Calu3 (cell line): ENCODE results near the gene C16orf89. TPM values are rescaled to one million over a fixed set of nuclear protein-coding genes. Genes with fewer than 3 reads are reported as not detected.
A peak's percentile ranks its signal among the peaks of the same experiment; 100 is the strongest.

Source experiments
- BruUV-seq: library from RNA; stranded (reverse); fragments of 400-500 nt; replicated peaks from 2 replicates; lab custom pipeline; 2021; lab: Mats Ljungman, UMichigan
- CTCF ChIA-PET: fragments of 300-600 bp; sonication (Branson Sonifier 250); formaldehyde crosslinking; loops from one replicate; lab custom pipeline; 2022; ENCODE audit warnings: antibody characterized with exemption; lab: Charles Lee
- DNase-seq: peaks from one replicate; pipeline ENCODE4 v3.0.0; 2022
- H3K27ac Mint-ChIP-seq: one replicate; pipeline ENCODE4 v1.8.0; 2022; ENCODE audit warnings: mixed read lengths; ENCODE audit not compliant: unreplicated experiment
- H3K27me3 Mint-ChIP-seq: one replicate; pipeline ENCODE4 v1.8.0; 2022; ENCODE audit warnings: mixed read lengths; ENCODE audit not compliant: unreplicated experiment
- H3K36me3 Mint-ChIP-seq: one replicate; pipeline ENCODE4 v1.8.0; 2022; ENCODE audit warnings: mild to moderate bottlenecking, moderate library complexity, mixed read lengths; ENCODE audit not compliant: insufficient read depth, unreplicated experiment
- H3K4me1 Mint-ChIP-seq: one replicate; pipeline ENCODE4 v1.8.0; 2022; ENCODE audit warnings: mild to moderate bottlenecking, low read depth, mixed read lengths; ENCODE audit not compliant: unreplicated experiment
- H3K4me3 Mint-ChIP-seq: one replicate; pipeline ENCODE4 v1.8.0; 2022; ENCODE audit warnings: mild to moderate bottlenecking, low read depth, moderate library complexity, mixed read lengths; ENCODE audit not compliant: unreplicated experiment
- H3K9me3 Mint-ChIP-seq: one replicate; pipeline ENCODE4 v1.8.0; 2022; ENCODE audit warnings: low read depth, mixed read lengths; ENCODE audit not compliant: unreplicated experiment
- CTCF ChIP-seq: fragments of 200-600 bp; IDR thresholded peaks from one replicate; pipeline ENCODE4 v1.8.0; 2022; ENCODE audit warnings: antibody characterized with exemption; ENCODE audit not compliant: unreplicated experiment
- intact Hi-C: fragments of 100-400 bp; cut with micrococcal nuclease; formaldehyde crosslinking; loops from one replicate; pipeline ENCODE4 v1.10.0; 2022; ENCODE audit not compliant: unreplicated experiment
- total RNA-seq: library from RNA; stranded (reverse); gene quantifications from 2 replicates; pipeline ENCODE4 v1.2.3, GENCODE V29; 2022

C16orf89 gene
- total RNA-seq, 1 experiment from 2014 or later, result not detected

GRCh38 chr16:5035909-5036227 lies 29.9 kb downstream of the C16orf89 start:
- no peak for DNase-seq
- Mint-ChIP-seq H3K27me3 (peaks cover 61% of the 10 kb centered on the region), H3K27ac (no peak overlapping the region), H3K4me1 (peaks cover 25% of the 10 kb centered on the region), H3K4me3 (no peak overlapping the region), H3K9me3 (no peaks in the 10 kb centered on the region), H3K36me3 (peaks cover 21% of the 10 kb centered on the region)
- CTCF ChIA-PET, result no interaction called here
- no peak for TF ChIP-seq CTCF
- BruUV-seq, result no TSS peak
- intact Hi-C loops, result no loop called here

GRCh38 chr16:5034167-5034523 lies 31.6 kb downstream of the C16orf89 start:
- H3K27me3 Mint-ChIP-seq, result peaks cover 44% of the 10 kb centered on the region
- no peaks in the 10 kb centered on the region for H3K9me3 Mint-ChIP-seq
- peaks cover 25% of the 10 kb centered on the region for H3K4me1 Mint-ChIP-seq
- DNase-seq, result no peak
- intact Hi-C loops, result no loop called here
- no TSS peak for BruUV-seq
- H3K36me3 Mint-ChIP-seq, result peaks cover 21% of the 10 kb centered on the region
- H3K4me3 Mint-ChIP-seq, result peak overlapping the region; percentile 76
- no peak for TF ChIP-seq CTCF
- CTCF ChIA-PET, result no interaction called here
- peak overlapping the region; percentile 56 for H3K27ac Mint-ChIP-seq

- Mint-ChIP-seq H3K27me3 (peaks cover 38% of the 10 kb centered on the region), H3K9me3 (no peaks in the 10 kb centered on the region), H3K36me3 (peaks cover 21% of the 10 kb centered on the region), H3K4me3 (peak within 1 kb of the TSS; percentile 76), H3K4me1 (peaks cover 25% of the 10 kb centered on the region), H3K27ac (peak within 1 kb of the TSS; percentile 56)
- no TSS peak for BruUV-seq
- peak; percentile 92 for DNase-seq
- CTCF ChIA-PET, result no interaction called here
- no peak for TF ChIP-seq CTCF
- intact Hi-C loops, result loop anchor here (2.0 kb wide), 1 partner anchor 75 kb away; the partner anchor contains the start of gene SEC14L5
These were observed 32.2 kb downstream of the C16orf89 start, which contains the start of gene NAGPA for GRCh38 chr16:5033256-5034166. NAGPA (minus strand) TSS chr16:5033935; CDS start chr16:5033914, 21 bp downstream.

- no peak for DNase-seq
- Mint-ChIP-seq H3K36me3 (peaks cover 21% of the 10 kb centered on the region), H3K27ac (no peak overlapping the region), H3K27me3 (peaks cover 30% of the 10 kb centered on the region), H3K4me1 (peaks cover 25% of the 10 kb centered on the region), H3K9me3 (no peaks in the 10 kb centered on the region), H3K4me3 (peak overlapping the region; percentile 76)
- TSS peak; percentile 68 for BruUV-seq
- CTCF ChIA-PET, result interaction anchor here (0.6 kb wide), 1 partner anchor 62 kb away, joined by 5 read pairs; no protein-coding TSS in a partner anchor
- intact Hi-C loops, result loop anchor here (2.0 kb wide), 1 partner anchor 74 kb away; the partner anchor contains the start of gene SEC14L5
- no peak for TF ChIP-seq CTCF
These were observed 33.0 kb downstream of the C16orf89 start for GRCh38 chr16:5032748-5033167.
